ENCODE measurements around the gene LMNB1.
"Not testable (repeated sequence)": the region's sequence is repeated elsewhere in the genome, so short reads cannot be mapped to it uniquely, and the experiment has no call there.

LMNB1 gene

GRCh38 chr5:126851501-126852011 is 74.6 kb downstream of the LMNB1 start:
- no peak overlapping the region for H3K4me3 ChIP-seq (ENCODE audit: low read length)
- TF ChIP-seq CTCF (IDR thresholded peaks at IDR 0.05; ENCODE audit: insufficient read depth, low read depth, low read length, missing control alignments) = no peak
- DNase-seq (ENCODE audit: low read depth) = no peak

- H3K4me3 ChIP-seq (ENCODE audit: low read length) = no peak overlapping the region
- DNase-seq (ENCODE audit: low read depth) = no peak
- TF ChIP-seq CTCF (IDR thresholded peaks at IDR 0.05; ENCODE audit: insufficient read depth, low read depth, low read length, missing control alignments) = no peak
Measured at GRCh38 chr5:126852091-126852571, 75.2 kb downstream of the LMNB1 start.

- no peak for DNase-seq (ENCODE audit: low read depth)
- no peak for TF ChIP-seq CTCF (IDR thresholded peaks at IDR 0.05; ENCODE audit: insufficient read depth, low read depth, low read length, missing control alignments)
- no peak overlapping the region for H3K4me3 ChIP-seq (ENCODE audit: low read length)
Measured at GRCh38 chr5:126852841-126853271, 75.9 kb downstream of the LMNB1 start.

- not testable (repeated sequence) for DNase-seq (ENCODE audit: low read depth); H3K4me3 ChIP-seq (ENCODE audit: low read length)
Measured at GRCh38 chr5:126853541-126854307, 76.8 kb downstream of the LMNB1 start.

- DNase-seq (ENCODE audit: low read depth) = no peak
- no peak for TF ChIP-seq CTCF (IDR thresholded peaks at IDR 0.05; ENCODE audit: insufficient read depth, low read depth, low read length, missing control alignments)
- H3K4me3 ChIP-seq (ENCODE audit: low read length) = no peak overlapping the region
Measured at GRCh38 chr5:126854526-126855110, 77.7 kb downstream of the LMNB1 start.

- no peak for DNase-seq (ENCODE audit: low read depth)
- H3K4me3 ChIP-seq (ENCODE audit: low read length) = no peak overlapping the region
- no peak for TF ChIP-seq CTCF (IDR thresholded peaks at IDR 0.05; ENCODE audit: insufficient read depth, low read depth, low read length, missing control alignments)
Measured at GRCh38 chr5:126855266-126855665, 78.3 kb downstream of the LMNB1 start.

- no peak for TF ChIP-seq CTCF (IDR thresholded peaks at IDR 0.05; ENCODE audit: insufficient read depth, low read depth, low read length, missing control alignments)
Measured at GRCh38 chr5:126857472-126858410, 80.8 kb downstream of the LMNB1 start.

More at GRCh38 chr5:126857472-126858410, 80.8 kb downstream of the LMNB1 start:
- no peak overlapping the region for H3K4me3 ChIP-seq (ENCODE audit: low read length)
- DNase-seq (ENCODE audit: low read depth) = no peak
